HL-60 (cell line): ENCODE data around the gene ARPC1B.

ENCODE experiments used
- CTCF ChIP-seq: IDR thresholded peaks from one replicate; pipeline ENCODE4 v1.5.1; 2011; ENCODE audit warnings: low read length, control low read depth, inconsistent platforms; ENCODE audit not compliant: insufficient read depth
- TF ChIP-seq, protein P1 (sequence below): IDR thresholded peaks from 2 replicates; pipeline ENCODE4 v1.6.1; 2012; ENCODE audit warnings: low read depth; ENCODE audit not compliant: insufficient replicate concordance

GRCh38 chr7:99422625-99423024 lies 48.1 kb downstream of the ARPC1B start:
- TF ChIP-seq, protein P1, sequence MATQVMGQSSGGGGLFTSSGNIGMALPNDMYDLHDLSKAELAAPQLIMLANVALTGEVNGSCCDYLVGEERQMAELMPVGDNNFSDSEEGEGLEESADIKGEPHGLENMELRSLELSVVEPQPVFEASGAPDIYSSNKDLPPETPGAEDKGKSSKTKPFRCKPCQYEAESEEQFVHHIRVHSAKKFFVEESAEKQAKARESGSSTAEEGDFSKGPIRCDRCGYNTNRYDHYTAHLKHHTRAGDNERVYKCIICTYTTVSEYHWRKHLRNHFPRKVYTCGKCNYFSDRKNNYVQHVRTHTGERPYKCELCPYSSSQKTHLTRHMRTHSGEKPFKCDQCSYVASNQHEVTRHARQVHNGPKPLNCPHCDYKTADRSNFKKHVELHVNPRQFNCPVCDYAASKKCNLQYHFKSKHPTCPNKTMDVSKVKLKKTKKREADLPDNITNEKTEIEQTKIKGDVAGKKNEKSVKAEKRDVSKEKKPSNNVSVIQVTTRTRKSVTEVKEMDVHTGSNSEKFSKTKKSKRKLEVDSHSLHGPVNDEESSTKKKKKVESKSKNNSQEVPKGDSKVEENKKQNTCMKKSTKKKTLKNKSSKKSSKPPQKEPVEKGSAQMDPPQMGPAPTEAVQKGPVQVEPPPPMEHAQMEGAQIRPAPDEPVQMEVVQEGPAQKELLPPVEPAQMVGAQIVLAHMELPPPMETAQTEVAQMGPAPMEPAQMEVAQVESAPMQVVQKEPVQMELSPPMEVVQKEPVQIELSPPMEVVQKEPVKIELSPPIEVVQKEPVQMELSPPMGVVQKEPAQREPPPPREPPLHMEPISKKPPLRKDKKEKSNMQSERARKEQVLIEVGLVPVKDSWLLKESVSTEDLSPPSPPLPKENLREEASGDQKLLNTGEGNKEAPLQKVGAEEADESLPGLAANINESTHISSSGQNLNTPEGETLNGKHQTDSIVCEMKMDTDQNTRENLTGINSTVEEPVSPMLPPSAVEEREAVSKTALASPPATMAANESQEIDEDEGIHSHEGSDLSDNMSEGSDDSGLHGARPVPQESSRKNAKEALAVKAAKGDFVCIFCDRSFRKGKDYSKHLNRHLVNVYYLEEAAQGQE = no peak
- no peak for TF ChIP-seq CTCF
